Thoracic aorta (tissue), 2 donors: ENCODE measurements around the gene TCN2. TPM values are rescaled to one million over a fixed set of nuclear protein-coding genes. Genes with fewer than 3 reads are reported as not detected.
A peak's percentile ranks its signal among the peaks of the same experiment; 100 is the strongest.

Experiments used
- ATAC-seq: fragments of 150-250 bp; one replicate; pipeline ENCODE4 v1.8.0; 2017; ENCODE audit warnings: low read depth; ENCODE audit not compliant: insufficient number of reproducible peaks, low FRiP score
- DNase-seq: peaks from one replicate; pipeline ENCODE4 v3.0.0-alpha.2; 2020; ENCODE audit warnings: low spot score
- H3K27ac ChIP-seq, 2 donors: fragments of 200-600 bp; sonication (generic); 1 replicate in 1 of 2; 2 replicates in 1 of 2; pipeline ENCODE4 v1.5.1; 2016; ENCODE audit warnings: mild to moderate bottlenecking in 2 of 2, moderate library complexity in 2 of 2
- H3K27me3 ChIP-seq: fragments of 200-600 bp; sonication (generic); replicated peaks from 2 replicates; pipeline ENCODE4 v1.6.0; 2016; ENCODE audit warnings: mild to moderate bottlenecking; ENCODE audit not compliant: insufficient read depth
- H3K36me3 ChIP-seq: fragments of 200-600 bp; sonication (generic); one replicate; pipeline ENCODE4 v1.5.1; 2016
- H3K4me1 ChIP-seq, 2 donors: fragments of 200-600 bp; sonication (generic); 1 replicate in 1 of 2; 2 replicates in 1 of 2; pipeline versions ENCODE4 v1.5.1 to v1.6.0; 2016; ENCODE audit warnings: low read depth in 2 of 2, mild to moderate bottlenecking in 1 of 2; ENCODE audit not compliant: control insufficient read depth in 1 of 2
- H3K4me3 ChIP-seq: fragments of 200-600 bp; sonication (generic); 2 replicates; pipeline ENCODE4 v1.5.1; 2016; ENCODE audit warnings: mild to moderate bottlenecking
- H3K9me3 ChIP-seq: fragments of 200-600 bp; sonication (generic); 2 replicates; pipeline ENCODE4 v1.5.1; 2016
- total RNA-seq, 2 donors: library from RNA; depleted of rRNA; stranded (reverse); fragments of >200 nt; gene quantifications; one replicate each; pipeline versions ENCODE4 v1.1.0 to v1.2.3, GENCODE V29; 2016
- TF ChIP-seq, protein P1 (sequence below): fragments of 200-600 bp; sonication (generic); IDR thresholded peaks from one replicate; pipeline ENCODE4 v1.5.1; 2019; ENCODE audit warnings: antibody characterized with exemption

The TCN2 gene
- total RNA-seq, 2 donors from 2014 or later, result 33.9 to 82.0 TPM

DNA sequence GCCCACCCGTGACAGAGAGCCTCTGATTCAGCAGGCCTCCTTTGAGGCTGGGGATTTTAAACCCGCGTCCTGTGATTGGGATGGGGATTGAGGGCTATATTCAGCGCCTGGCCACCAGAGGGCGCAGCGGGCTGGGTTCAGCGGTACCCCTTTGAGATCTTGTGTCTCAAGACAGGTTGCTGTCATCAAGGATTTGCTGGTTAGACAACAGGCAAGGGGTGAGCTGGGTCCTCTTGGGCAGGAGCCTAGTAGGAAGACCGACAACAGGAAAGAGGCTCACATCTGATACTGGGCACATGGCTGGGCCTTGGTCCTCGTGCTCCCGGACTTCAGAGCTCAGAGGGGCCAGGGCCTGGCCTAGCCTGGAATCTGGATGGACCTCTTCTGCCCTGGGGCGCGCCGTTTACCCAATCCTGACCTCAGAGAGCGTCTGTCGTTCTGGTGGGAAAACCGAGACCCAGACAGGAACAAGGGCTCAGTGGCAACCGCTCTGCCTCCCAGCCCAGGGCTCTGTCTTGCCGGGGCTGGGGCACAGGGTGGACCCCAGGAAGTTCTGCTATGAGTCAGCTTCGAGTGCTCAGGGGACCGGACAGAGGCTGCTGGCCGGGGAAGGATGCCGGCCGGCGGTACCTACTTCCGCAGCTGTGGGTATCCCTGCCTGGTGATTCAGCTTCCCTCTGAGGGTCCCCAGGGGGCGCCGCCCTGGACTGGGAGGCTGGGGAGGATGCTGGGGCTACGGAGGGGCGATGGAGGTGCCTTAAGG lies 27.7 kb downstream of the TCN2 start:
- Histone ChIP-seq H3K27me3 (no peaks in the 10 kb centered on the region), H3K27ac (peak overlapping the region; percentile 88 to 97), H3K4me1 (peaks cover 17 to 29% of the 10 kb centered on the region in 2 donors), H3K4me3 (peak overlapping the region; percentile 87), H3K9me3 (no peaks in the 10 kb centered on the region), H3K36me3 (no peaks in the 10 kb centered on the region)
- TF ChIP-seq, protein P1, sequence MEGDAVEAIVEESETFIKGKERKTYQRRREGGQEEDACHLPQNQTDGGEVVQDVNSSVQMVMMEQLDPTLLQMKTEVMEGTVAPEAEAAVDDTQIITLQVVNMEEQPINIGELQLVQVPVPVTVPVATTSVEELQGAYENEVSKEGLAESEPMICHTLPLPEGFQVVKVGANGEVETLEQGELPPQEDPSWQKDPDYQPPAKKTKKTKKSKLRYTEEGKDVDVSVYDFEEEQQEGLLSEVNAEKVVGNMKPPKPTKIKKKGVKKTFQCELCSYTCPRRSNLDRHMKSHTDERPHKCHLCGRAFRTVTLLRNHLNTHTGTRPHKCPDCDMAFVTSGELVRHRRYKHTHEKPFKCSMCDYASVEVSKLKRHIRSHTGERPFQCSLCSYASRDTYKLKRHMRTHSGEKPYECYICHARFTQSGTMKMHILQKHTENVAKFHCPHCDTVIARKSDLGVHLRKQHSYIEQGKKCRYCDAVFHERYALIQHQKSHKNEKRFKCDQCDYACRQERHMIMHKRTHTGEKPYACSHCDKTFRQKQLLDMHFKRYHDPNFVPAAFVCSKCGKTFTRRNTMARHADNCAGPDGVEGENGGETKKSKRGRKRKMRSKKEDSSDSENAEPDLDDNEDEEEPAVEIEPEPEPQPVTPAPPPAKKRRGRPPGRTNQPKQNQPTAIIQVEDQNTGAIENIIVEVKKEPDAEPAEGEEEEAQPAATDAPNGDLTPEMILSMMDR, result peak; percentile 97
- peak; percentile 38 for DNase-seq
- peak; percentile 61 for ATAC-seq

DNA sequence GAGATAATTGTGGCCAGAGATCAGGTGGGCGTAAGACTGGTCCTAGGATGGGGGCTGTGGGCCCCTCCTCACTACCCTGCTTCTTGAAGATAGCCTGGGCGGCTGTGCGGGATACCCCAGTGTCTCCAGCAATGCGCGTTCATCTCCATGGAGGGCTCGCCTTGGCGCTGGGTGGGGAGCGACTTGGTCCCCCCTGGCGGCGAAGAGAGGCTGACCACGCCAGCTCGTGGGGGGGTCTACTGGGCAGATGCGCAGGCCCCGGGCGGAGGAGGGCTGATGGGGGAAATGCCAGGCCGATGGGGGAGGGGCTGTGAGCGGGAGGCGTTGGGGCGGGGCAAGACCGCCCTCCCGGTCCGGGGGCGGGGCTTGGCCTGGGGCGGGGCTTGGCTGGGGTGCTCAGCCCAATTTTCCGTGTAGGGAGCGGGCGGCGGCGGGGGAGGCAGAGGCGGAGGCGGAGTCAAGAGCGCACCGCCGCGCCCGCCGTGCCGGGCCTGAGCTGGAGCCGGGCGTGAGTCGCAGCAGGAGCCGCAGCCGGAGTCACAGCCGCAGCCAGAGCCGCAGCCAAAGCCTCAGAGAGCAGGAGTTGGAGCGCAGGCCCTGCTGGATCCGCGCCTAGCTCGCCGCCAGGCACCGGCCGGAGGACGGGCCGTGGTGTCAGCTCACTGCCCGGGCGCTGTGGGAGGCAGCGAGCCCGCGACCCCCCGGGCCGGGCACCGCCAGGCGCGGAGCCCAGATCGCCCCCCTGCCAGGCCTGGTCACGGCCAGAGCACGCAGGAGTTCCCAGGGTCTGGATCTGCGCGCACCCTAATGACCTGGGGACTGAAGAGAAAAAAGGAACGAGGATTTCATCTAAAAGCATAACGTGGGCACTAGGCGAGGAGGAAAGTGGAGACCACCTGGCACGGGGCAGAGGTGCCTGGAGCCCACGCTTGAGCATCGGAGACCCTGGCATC lies 28.6 kb downstream of the TCN2 start, which contains the start of gene SLC35E4:
SLC35E4 (plus strand) TSS at position 509 of the 953 bp plus-strand sequence. CDS start 670 bp downstream, outside the sequence.
- Histone ChIP-seq H3K9me3 (no peaks in the 10 kb centered on the region), H3K4me3 (peak within 1 kb of the TSS; percentile 87), H3K27ac (peak within 1 kb of the TSS; percentile 91 to 97), H3K27me3 (no peaks in the 10 kb centered on the region), H3K36me3 (no peaks in the 10 kb centered on the region), H3K4me1 (peaks cover 17 to 29% of the 10 kb centered on the region in 2 donors)
- ATAC-seq, result peak; percentile 78
- DNase-seq, result peak; percentile 82
- TF ChIP-seq, protein P1, result peak; percentile 35

DNA sequence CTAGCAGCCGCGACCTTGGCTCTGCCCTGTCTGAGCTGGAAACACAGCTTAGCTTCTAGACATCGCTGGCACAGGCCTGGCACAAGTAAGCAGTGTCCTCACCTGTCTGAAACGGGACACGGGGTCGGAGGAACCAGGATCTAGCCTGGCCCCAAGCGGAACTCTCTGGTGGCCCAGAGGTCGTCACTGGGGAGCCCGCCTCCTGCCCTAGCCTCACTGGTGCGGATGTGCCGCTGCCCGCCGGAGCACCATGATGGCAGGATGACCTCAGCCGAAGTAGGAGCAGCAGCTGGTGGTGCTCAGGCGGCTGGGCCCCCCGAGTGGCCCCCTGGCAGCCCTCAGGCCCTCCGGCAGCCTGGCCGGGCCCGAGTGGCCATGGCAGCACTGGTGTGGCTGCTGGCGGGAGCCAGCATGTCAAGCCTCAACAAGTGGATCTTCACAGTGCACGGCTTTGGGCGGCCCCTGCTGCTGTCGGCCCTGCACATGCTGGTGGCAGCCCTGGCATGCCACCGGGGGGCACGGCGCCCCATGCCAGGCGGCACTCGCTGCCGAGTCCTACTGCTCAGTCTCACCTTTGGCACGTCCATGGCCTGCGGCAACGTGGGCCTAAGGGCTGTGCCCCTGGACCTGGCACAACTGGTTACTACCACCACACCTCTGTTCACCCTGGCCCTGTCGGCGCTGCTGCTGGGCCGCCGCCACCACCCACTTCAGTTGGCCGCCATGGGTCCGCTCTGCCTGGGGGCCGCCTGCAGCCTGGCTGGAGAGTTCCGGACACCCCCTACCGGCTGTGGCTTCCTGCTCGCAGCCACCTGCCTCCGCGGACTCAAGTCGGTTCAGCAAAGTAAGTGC lies 29.5 kb downstream of the TCN2 start:
- ATAC-seq (no peak), DNase-seq (no peak)
- Histone ChIP-seq H3K4me3 (peak overlapping the region; percentile 87), H3K4me1 (peaks cover 17 to 29% of the 10 kb centered on the region in 2 donors), H3K9me3 (no peaks in the 10 kb centered on the region), H3K27me3 (no peaks in the 10 kb centered on the region), H3K36me3 (no peaks in the 10 kb centered on the region), H3K27ac (peak overlapping the region; percentile 91 to 97)
- TF ChIP-seq, protein P1, result no peak

DNA sequence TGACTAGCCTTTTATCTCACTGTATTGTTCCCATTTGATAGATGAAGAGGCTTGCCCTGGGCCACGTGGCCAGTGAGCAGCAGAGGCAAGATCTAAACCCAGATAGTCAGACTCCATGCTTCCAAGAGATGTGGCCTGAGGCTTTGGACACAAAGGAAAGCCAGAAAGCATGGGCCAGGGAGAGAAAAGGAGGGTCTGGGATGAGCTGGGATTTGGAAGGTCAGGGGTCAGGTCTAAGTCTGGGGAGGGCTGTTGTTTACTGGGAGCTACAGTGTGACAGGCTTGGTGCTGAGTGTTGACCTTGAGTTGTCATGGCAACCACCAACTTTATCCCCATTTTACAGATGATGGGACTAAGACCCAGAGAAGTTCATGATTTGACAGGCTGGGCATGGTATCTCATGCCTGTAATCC lies 30.7 kb downstream of the TCN2 start:
- ATAC-seq, result no peak
- Histone ChIP-seq H3K27me3 (no peaks in the 10 kb centered on the region), H3K27ac (no peak overlapping the region), H3K9me3 (no peaks in the 10 kb centered on the region), H3K4me1 (peaks cover 17 to 29% of the 10 kb centered on the region in 2 donors), H3K4me3 (peak overlapping the region; percentile 4), H3K36me3 (no peaks in the 10 kb centered on the region)
- TF ChIP-seq, protein P1, result no peak
- no peak for DNase-seq
